ENCODE measurements around the gene MTHFSD. TPM values are rescaled to one million over a fixed set of nuclear protein-coding genes. Genes with fewer than 3 reads are reported as not detected.

The MTHFSD gene
- polyA plus RNA-seq, 1 of the 3 experiments (the other 2 are of a cell fraction): 15.6 TPM

- Histone ChIP-seq H3K9me2 (no peaks in the 10 kb centered on the region), H4K20me1 (ENCODE audit: insufficient read depth) (0 out of 2 replicates have a peak, but pooled peaks cover 3% of the 10 kb centered on the region), H3K79me2 (ENCODE audit: insufficient read depth) (no peaks in the 10 kb centered on the region), H3K27ac (ENCODE audit: low read depth in 2 of 2, low read length in 1 of 2) (no peak overlapping the region), H3K4me1 (ENCODE audit: control insufficient read depth in 1 of 2, insufficient read depth in 2 of 2, low read depth in 1 of 2, low read length in 1 of 2) (no peaks in the 10 kb centered on the region), H3K9ac (no peak overlapping the region), H3F3A (replicated peaks; ENCODE audit: insufficient read depth) (no peaks in the 10 kb centered on the region), H2AFZ (ENCODE audit: low read depth) (no peak overlapping the region), H3K4me2 (no peak overlapping the region), H3K36me3 (replicated peaks in 1 of 2; ENCODE audit: control insufficient read depth in 1 of 2, insufficient read depth in 2 of 2, low read length in 1 of 2) (no peaks in the 10 kb centered on the region), H3K27me3 (ENCODE audit: insufficient read depth) (peaks cover 82% of the 10 kb centered on the region), H3K9me3 (no peaks in the 10 kb centered on the region), H3K4me3 (ENCODE audit: low read depth in 2 of 2, low read length in 1 of 2) (no peak overlapping the region)
- ChIA-PET CTCF (interaction anchor here (0.7 to 10.0 kb wide), 26 partner anchors 7 to 716 kb away, joined by 3 to 178 read pairs (median 4); partner anchors contain the start of gene FOXF1), POLR2A (no interaction called here)
- no peak for TF ChIP-seq FOXM1 (IDR thresholded peaks at IDR 0.05; ENCODE audit: low read depth)
- no peak for TF ChIP-seq TAF1 (IDR thresholded peaks at IDR 0.05; ENCODE audit: borderline replicate concordance, low read depth, low read length)
- no peak for TF ChIP-seq ELF1 (IDR thresholded peaks at IDR 0.05)
- no peak for TF ChIP-seq RCOR1 (IDR thresholded peaks at IDR 0.05; ENCODE audit: low read length)
- TF ChIP-seq NFIC (IDR thresholded peaks at IDR 0.05; ENCODE audit: borderline replicate concordance): no peak
- TF ChIP-seq EZH2phosphoT487 (IDR thresholded peaks at IDR 0.05; ENCODE audit: borderline replicate concordance, low read depth): no peak
- no peak for TF ChIP-seq GABPA (IDR thresholded peaks at IDR 0.05; ENCODE audit: low read depth)
- TF ChIP-seq FOSL2 (IDR thresholded peaks at IDR 0.05; ENCODE audit: borderline replicate concordance, low read depth): no peak
- TF ChIP-seq TEAD4 (IDR thresholded peaks at IDR 0.05; ENCODE audit: borderline replicate concordance, insufficient read depth): no peak
- TF ChIP-seq CTCF (IDR thresholded peaks at IDR 0.05): no peak
- TF ChIP-seq MXI1 (IDR thresholded peaks at IDR 0.05; ENCODE audit: low read depth, low read length): no peak
- no peak for TF ChIP-seq CHD2 (IDR thresholded peaks at IDR 0.05; ENCODE audit: low read length, partially characterized antibody)
- TF ChIP-seq IRF3 (IDR thresholded peaks at IDR 0.05; ENCODE audit: low read depth, low read length): no peak
- WGBS (ENCODE audit: low lambda C conversion rate): 31% methylated on average over 14 of the region's 16 CpGs
- DNase-seq: no peak
These were observed 35.9 kb downstream of the MTHFSD start for GRCh38 chr16:86519007-86519648.

- POLR2A ChIA-PET: no interaction called here
- H3K36me3 ChIP-seq (replicated peaks in 1 of 2; ENCODE audit: control insufficient read depth in 1 of 2, insufficient read depth in 2 of 2, low read length in 1 of 2): no peaks in the 10 kb centered on the region
- no peak overlapping the region for H3K4me3 ChIP-seq (ENCODE audit: low read depth in 2 of 2, low read length in 1 of 2)
- no peak overlapping the region for H3K4me2 ChIP-seq
- no peaks in the 10 kb centered on the region for H3K9me3 ChIP-seq
- no peaks in the 10 kb centered on the region for H3K79me2 ChIP-seq (ENCODE audit: insufficient read depth)
- H3K9ac ChIP-seq: no peak overlapping the region
- no peak overlapping the region for H3K27ac ChIP-seq (ENCODE audit: low read depth in 2 of 2, low read length in 1 of 2)
- H3F3A ChIP-seq (replicated peaks; ENCODE audit: insufficient read depth): no peaks in the 10 kb centered on the region
- WGBS (ENCODE audit: low lambda C conversion rate): 3% methylated on average over 6 of the region's 17 CpGs
- CTCF ChIA-PET: interaction anchor here (0.6 to 10.0 kb wide), 59 partner anchors 9 to 702 kb away, joined by 3 to 178 read pairs (median 3); no protein-coding TSS in a partner anchor
- DNase-seq: peak; percentile 81
- H3K9me2 ChIP-seq: no peaks in the 10 kb centered on the region
- no peak overlapping the region for H2AFZ ChIP-seq (ENCODE audit: low read depth)
- 0 out of 2 replicates have a peak, but pooled peaks cover 3% of the 10 kb centered on the region for H4K20me1 ChIP-seq (ENCODE audit: insufficient read depth)
- peaks cover 80% of the 10 kb centered on the region for H3K27me3 ChIP-seq (ENCODE audit: insufficient read depth)
- no peaks in the 10 kb centered on the region for H3K4me1 ChIP-seq (ENCODE audit: control insufficient read depth in 1 of 2, insufficient read depth in 2 of 2, low read depth in 1 of 2, low read length in 1 of 2)
- TF ChIP-seq MAX (IDR thresholded peaks at IDR 0.05; ENCODE audit: low read depth) (peak; percentile 87), RAD21 (IDR thresholded peaks at IDR 0.05; ENCODE audit: low read length) (peak; percentile 88), SMC3 (IDR thresholded peaks at IDR 0.05; ENCODE audit: low read depth, low read length) (peak; percentile 77), ELF1 (IDR thresholded peaks at IDR 0.05) (no peak), CTCF (IDR thresholded peaks at IDR 0.05) (peak; percentile 91), USF1 (IDR thresholded peaks at IDR 0.05; ENCODE audit: borderline replicate concordance, low read depth) (peak; percentile 61; the same call in 1 of the 2 replicates), IRF3 (IDR thresholded peaks at IDR 0.05; ENCODE audit: low read depth, low read length) (no peak), TEAD4 (IDR thresholded peaks at IDR 0.05; ENCODE audit: borderline replicate concordance, insufficient read depth) (no peak), POLR2AphosphoS5 (IDR thresholded peaks at IDR 0.05; ENCODE audit: low read depth, low read length) (no peak)
These were observed 37.3 kb downstream of the MTHFSD start for GRCh38 chr16:86517652-86518258.
